Cortex of kidney (tissue), 1 donor: ENCODE data around the gene C3orf70.

Experiments
- DNase-seq: peaks from one replicate; lab custom pipeline; 2025; lab: John Stamatoyannopoulos, UW

Gene C3orf70

DNA sequence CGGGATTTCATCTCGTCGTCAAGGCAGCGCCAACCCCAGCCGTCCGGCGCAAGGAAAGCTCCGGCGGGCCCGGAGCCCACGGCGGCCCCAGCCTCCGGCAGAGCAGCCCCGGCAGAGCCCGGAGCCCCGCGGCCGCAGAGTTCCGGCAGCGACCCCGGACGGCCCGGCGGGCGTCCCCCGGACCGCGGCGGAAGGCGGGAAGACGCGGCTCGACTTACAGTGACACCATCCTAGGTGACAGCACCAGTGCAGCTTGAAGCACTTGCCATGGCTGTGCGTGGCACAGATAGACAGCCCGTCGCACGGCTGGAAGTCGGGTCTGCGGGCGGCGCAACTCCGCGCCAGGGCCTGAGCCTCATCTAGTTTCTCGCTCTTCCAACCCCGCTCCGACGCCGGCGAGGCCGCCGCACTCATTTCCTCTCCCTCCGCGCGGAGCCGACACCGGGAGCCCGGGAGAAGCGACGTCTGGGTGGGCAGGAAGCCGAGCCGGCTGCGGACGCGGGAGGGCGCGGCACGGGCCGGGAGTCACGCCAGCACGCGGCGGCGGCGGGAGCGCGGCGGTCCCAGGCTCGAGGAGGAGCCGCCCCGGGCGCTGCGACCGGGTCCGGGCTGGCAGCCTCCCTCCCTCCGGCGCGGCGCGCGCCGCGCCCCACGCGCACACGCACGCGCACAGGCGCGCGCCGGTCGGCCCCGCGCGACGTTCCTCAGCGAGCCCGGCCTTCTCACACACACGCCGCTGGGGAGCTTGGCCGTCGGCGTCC lies at the start of gene C3orf70:
Gene C3orf70 (minus strand): TSS at position 651 of the 761 bp plus-strand sequence. CDS start 237 bp downstream, at position 414.
- DNase-seq: no peak

GRCh38 chr3:185200639-185201038 lies 47.8 kb upstream of the C3orf70 start:
- DNase-seq: no peak

GRCh38 chr3:185199671-185200070 lies 46.8 kb upstream of the C3orf70 start:
- DNase-seq: no peak

GRCh38 chr3:185199206-185199605 lies 46.3 kb upstream of the C3orf70 start:
- DNase-seq: no peak

- DNase-seq: no peak
These were observed 44.2 kb upstream of the C3orf70 start for GRCh38 chr3:185197068-185197467.

- no peak for DNase-seq
These were observed 42.8 kb upstream of the C3orf70 start for GRCh38 chr3:185195652-185196051.

- DNase-seq: no peak
These were observed 36.0 kb upstream of the C3orf70 start for GRCh38 chr3:185188816-185189215.

DNA sequence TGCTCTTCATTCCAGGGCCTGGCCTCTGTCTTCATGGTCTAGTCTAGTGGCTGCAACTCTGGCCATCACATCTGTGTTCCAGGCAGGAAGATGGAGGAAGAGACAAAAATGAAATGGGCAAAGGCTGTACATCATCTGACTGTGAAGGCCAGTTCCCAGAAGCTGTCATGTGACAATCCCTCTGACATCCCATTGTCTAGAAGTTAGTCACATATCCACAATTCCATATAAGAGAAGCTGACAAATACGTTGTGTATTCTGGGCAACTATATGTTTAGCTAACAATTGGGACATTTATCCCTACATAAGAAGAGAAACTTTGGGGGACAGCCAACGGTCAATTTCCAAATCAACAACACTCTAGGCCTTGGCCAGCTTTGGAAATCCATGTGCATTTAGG lies 34.5 kb upstream of the C3orf70 start:
- DNase-seq: no peak

- DNase-seq: no peak
These were observed 24.0 kb upstream of the C3orf70 start for GRCh38 chr3:185176750-185177359.

DNA sequence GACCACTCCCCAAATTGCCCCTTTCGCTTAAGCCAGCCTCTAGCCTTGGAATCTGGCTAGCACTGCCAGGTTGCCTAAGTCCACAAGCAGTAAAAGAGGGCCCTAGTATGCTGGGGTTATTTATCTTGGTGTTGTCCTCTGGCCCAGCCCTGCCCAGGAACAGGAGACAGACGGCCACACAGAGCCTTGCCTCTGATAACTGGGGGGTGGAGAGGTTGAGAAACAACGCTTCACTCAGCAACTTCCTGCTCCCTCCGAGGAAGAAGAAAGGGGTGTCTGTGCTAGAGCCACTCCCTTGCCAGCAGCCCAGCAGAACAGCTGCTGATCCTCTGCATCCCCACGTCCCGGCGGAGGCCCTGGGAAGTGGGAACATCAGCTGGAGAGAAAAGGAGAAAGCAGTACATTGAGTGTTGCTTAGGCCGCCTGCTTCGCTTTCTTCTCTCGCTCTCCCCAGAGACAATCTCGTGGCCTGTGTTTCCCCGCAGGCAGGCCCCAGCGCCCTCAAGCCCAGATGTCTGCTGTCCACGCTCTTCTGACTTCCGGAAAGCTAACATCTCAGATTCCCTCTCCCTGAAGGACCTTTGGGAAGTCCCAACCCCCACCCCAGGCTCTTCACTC lies 22.6 kb upstream of the C3orf70 start:
- DNase-seq: no peak

- no peak for DNase-seq
These were observed 19.5 kb upstream of the C3orf70 start for GRCh38 chr3:185172086-185173049.

DNA sequence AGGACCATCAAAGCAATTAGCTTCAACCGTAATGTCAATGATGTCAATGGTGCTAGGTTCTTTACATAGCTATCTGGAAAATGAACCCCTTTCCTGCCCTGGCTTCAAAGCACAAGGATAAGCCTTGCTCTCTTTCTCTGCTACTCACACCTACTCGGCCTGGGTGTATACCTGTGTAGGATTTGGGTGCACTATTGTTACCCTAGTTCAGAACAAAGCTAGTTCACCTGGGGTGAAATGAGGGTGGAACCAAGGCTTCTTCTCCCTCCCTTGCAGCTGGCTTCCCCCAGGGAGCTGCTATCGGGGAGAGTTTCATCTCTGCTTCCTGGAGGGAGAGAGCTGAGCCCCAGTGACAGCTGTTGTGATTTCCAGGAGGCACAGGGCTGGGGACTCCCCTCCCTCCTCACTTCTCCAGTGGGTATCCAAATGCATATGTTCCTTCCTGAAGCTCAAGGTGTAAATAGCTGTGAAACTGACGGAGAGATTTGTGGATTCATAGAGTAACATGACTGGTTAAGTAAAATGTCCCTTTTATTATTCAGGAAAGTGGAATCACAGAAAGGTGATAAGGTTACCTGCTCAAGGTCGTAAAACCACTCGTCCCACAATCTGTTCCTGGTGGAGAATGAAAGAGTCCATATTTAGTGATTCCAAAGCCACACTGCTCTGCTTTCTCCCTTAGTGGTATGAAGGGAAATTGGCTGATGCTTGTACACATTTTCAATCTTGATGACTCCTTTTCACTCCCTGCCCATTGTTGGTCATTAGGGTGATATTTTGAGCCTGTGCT lies 11.8 kb upstream of the C3orf70 start:
- DNase-seq: no peak

DNA sequence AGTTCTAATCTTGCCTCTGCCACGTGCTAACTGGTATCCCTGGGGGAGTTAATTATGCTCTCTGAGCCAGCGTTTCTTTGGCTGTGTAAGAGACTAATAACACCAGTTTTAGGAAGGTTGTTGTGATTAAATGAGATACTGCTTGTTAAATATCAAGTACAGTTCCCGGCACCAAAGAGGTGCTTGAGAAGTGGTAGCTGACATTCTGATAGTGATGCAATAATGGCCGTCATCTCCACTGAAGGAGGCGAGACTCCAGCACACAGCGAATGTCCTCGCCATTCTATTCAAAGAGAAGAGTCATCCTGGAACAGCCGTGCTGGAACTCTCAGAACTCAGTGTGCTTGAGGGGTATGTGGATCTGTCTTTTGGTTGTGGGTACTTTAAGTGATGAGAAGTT lies 9.8 kb upstream of the C3orf70 start:
- DNase-seq: no peak

DNA sequence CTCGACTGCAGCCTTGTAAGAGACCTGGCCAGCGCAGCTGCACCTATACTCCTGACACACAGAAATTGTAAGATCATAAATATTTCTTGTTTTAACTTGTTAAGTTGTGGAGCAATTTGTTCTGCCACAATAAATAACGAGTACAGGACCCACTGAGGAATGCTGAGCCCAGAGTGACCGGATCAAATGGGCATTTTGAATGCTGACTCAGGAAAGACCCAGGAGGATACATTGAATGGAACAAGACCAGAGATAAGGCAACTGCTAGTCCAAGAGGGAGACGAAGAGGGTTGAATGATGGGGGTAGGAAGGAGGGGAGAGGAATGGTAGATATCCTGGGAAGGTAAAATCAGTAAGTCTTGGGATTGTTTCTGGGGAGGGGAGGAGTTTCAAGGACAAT lies 8.9 kb upstream of the C3orf70 start:
- DNase-seq: no peak

DNA sequence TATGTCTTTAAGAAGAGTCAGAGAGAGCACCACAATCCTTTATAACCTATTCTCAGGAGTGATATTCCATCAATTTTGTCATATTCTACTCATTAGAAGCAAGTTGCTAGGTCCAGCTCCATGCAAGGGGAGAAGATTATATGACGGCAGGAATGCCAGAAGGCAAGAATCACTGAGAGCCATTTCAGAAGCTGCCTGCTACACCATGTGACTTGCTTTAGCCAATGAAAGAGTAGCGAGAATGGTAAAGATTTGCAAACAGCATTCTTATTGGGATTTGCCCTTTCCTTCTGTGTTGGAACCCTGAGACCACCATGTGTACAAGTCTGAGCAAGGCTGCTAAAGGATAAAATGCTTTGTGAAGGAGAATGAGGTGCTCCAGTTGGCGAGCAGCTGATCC lies 4.5 kb upstream of the C3orf70 start:
- DNase-seq: no peak

- no peak for DNase-seq
These were observed 2.8 kb upstream of the C3orf70 start for GRCh38 chr3:185155678-185156077.

DNA sequence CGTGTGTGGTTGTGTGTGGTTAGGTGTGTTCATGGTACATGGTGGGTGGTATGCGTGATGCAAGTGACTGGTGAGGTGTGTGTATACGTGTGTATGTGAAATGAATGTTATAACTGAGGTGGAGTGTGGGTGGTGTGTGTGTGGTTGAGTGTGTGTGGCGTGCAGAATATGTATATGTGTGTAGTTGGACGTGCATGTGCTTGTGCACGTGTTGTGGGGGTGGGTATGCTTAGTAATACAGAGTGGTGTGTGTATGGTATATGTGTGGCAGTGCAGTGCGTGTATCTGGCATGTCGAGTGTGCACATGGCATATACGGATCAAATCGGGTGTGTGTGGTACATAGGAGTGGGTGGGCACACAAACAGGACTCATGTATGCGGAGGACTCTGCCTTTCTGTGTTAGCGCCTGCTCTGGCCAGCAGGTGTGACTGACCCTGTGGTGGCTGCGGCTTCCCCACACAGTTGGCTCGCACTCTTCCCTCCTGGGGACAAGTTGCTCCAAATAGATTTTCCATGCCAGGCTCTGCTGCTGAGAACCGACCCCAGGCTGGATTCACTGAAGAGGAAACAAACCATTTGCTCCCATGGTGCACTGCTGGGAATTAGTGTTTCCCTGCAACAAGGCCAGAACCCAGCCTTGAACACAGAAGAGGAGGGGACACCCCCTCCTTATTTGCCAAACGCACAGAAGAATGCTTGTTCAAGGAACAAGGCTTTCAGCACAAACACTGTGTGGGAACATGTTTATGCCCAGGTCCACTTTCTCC lies 1.2 kb upstream of the C3orf70 start:
- DNase-seq: no peak

- no peak for DNase-seq
These were observed 411 bp upstream of the C3orf70 start for GRCh38 chr3:185153171-185153771.

GRCh38 chr3:185151964-185152409 lies 873 bp downstream of the C3orf70 start:
- no peak for DNase-seq
